NCI-H526 (cell line): ENCODE results near the gene HDAC4.

Experiments
- DNase-seq, 2 experiments: peaks; one replicate each; lab custom pipeline; 2025; lab: John Stamatoyannopoulos, UW

The HDAC4 gene

GRCh38 chr2:239308661-239309397, 92.0 kb downstream of the HDAC4 start:
- no peak for DNase-seq

- DNase-seq = no peak
Measured at GRCh38 chr2:239307921-239308613, 92.8 kb downstream of the HDAC4 start.

GRCh38 chr2:239307221-239307569, 93.6 kb downstream of the HDAC4 start:
- no peak for DNase-seq

GRCh38 chr2:239306274-239307220, 94.3 kb downstream of the HDAC4 start:
- DNase-seq = no peak

- DNase-seq = no peak
Measured at GRCh38 chr2:239305771-239306170, 95.0 kb downstream of the HDAC4 start.

GRCh38 chr2:239305222-239305575, 95.6 kb downstream of the HDAC4 start:
- no peak for DNase-seq

- DNase-seq = no peak
Measured at GRCh38 chr2:239304533-239305221, 96.1 kb downstream of the HDAC4 start.

GRCh38 chr2:239303711-239304532, 96.9 kb downstream of the HDAC4 start:
- DNase-seq = no peak

- DNase-seq = no peak
Measured at GRCh38 chr2:239302808-239303557, 97.8 kb downstream of the HDAC4 start.

- DNase-seq = no peak
Measured at GRCh38 chr2:239302083-239302807, 98.6 kb downstream of the HDAC4 start.

GRCh38 chr2:239300871-239301735, 99.7 kb downstream of the HDAC4 start:
- peak in 1 of 2 experiments; percentile 45 for DNase-seq

- peak in 1 of 2 experiments; percentile 45 for DNase-seq
Measured at GRCh38 chr2:239300242-239300641, 100.6 kb downstream of the HDAC4 start.

- DNase-seq = peak; percentile 84 to 93
Measured at GRCh38 chr2:239299218-239299939, 101.4 kb downstream of the HDAC4 start.

- DNase-seq = peak in 1 of 2 experiments; percentile 28
Measured at GRCh38 chr2:239298116-239298804, 102.6 kb downstream of the HDAC4 start.

- DNase-seq = no peak
Measured at GRCh38 chr2:239297142-239298004, 103.4 kb downstream of the HDAC4 start.
